Spinal cord (tissue), 10 donors: Measurements from ENCODE around the gene RHBDL3. TPM values are rescaled to one million over a fixed set of nuclear protein-coding genes. Genes with fewer than 3 reads are reported as not detected.
A peak's percentile ranks its signal among the peaks of the same experiment; 100 is the strongest.

Experiments used
- DNase-seq, 6 donors: peaks; one replicate each; pipeline versions ENCODE4 v3.0.0 to v3.0.0-alpha.2; 2013 to 2015; ENCODE audit warnings: low spot score in 6 of 6, low read depth in 4 of 6
- H3K27ac ChIP-seq: one replicate; pipeline ENCODE4 v1.5.1; 2013; ENCODE audit warnings: low read depth, low read length, control low read depth
- H3K27me3 ChIP-seq: one replicate; pipeline ENCODE4 v1.6.1; 2013; ENCODE audit warnings: low read length; ENCODE audit not compliant: control insufficient read depth, insufficient read depth
- H3K36me3 ChIP-seq: one replicate; pipeline ENCODE4 v1.6.1; 2013; ENCODE audit warnings: low read length; ENCODE audit not compliant: control insufficient read depth, insufficient read depth
- H3K4me1 ChIP-seq: one replicate; pipeline ENCODE4 v1.6.1; 2013; ENCODE audit warnings: low read length; ENCODE audit not compliant: control insufficient read depth, insufficient read depth
- H3K4me3 ChIP-seq: one replicate; pipeline ENCODE4 v1.5.1; 2013; ENCODE audit warnings: low read depth, low read length, control low read depth
- H3K9me3 ChIP-seq: one replicate; pipeline ENCODE4 v1.6.1; 2013; ENCODE audit warnings: low read length; ENCODE audit not compliant: control insufficient read depth, insufficient read depth
- WGBS: methylation state at CpG from one replicate; pipeline ENCODE4 v1.1.5; 2013; ENCODE audit warnings: missing lambda C conversion rate; ENCODE audit not compliant: insufficient coverage; 5-methylcytosine and 5-hydroxymethylcytosine counted together
- polyA plus RNA-seq, 2 donors: library from polyadenylated mRNA; unstranded; fragments of 120-200 nt; gene quantifications; one replicate each; pipeline ENCODE4 v1.2.1, GENCODE V29; 2013; ENCODE audit not compliant: insufficient read length in 2 of 2
- total RNA-seq, 2 donors: library from RNA; depleted of rRNA in 1 of 2; stranded (reverse); fragments of 120-200 nt in 1 of 2; fragments of >200 nt in 1 of 2; gene quantifications; one replicate each; pipeline versions ENCODE4 v1.2.3 to v1.2.4, GENCODE V29; 2013 to 2014
- donor health status: healthy.

Gene RHBDL3
- total and polyA plus RNA-seq, 4 donors: 8.9 to 43.7 (median 24.6) TPM

DNA sequence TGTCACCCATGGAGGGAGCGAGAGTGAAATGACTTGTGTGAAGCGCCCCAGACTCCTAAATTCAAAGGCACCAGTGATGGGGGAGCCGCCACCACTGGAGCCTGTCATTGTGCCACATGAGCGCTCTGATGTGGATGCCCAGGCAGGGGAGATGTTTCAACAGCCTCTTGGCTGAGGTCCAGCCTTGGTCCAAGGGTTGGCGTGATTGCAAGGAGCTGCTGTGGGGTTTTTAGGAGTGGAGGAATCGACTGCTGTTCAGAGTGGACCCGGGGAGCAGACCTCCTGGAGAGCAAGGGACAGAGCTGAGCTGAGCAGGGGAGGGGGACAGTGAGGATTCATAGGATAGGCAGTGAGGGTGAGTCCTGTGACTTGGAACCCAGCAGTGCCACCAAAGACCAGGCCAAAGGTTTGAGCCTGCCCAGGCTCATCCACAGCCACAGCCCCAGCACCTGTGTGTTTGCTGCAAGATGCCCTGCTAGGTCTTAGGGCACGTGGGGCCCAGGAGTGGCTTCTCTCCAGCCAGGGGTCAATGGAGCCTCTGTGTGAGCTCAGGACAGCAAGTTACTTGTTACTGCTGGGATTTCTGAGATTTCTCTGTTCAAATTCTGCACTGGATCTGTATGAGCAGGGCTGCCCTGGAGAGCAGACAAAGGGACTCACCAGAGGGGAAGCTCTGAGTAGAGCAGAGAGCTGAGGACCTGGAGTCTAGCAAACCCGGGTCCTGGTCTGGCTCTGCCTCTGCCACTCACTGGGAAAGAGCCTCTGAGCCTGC lies 20.3 kb downstream of the RHBDL3 start:
- peak in 2 of 6 donors; percentile 67 to 69 for DNase-seq
- Histone ChIP-seq H3K4me1 (peaks cover 68% of the 10 kb centered on the region), H3K36me3 (peaks cover 31% of the 10 kb centered on the region), H3K9me3 (no peaks in the 10 kb centered on the region), H3K27ac (peak overlapping the region; percentile 78), H3K4me3 (no peak overlapping the region), H3K27me3 (no peaks in the 10 kb centered on the region)
- WGBS: 44% methylated on average over 7 of the region's 9 CpGs

DNA sequence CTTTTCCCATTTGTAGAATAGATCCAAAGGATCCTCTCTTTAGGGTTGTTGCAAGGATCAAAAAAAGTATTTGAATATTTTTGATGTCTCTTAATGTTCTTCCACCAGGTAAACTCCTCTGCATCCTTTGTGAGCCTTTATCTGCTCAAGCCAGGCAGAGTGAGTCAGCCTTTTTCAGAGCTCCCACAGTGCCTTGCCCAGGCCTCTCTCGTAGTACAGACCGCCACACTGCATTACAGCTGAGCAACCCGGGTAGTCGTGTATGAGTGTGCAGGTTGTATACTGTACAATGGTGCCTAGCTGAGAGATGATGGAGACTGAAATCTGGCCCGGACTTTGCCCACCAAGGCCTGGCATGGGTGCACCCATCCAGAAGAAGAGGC lies 20.9 kb downstream of the RHBDL3 start:
- no peak overlapping the region for H3K4me3 ChIP-seq
- H3K36me3 ChIP-seq: peaks cover 31% of the 10 kb centered on the region
- WGBS: 80% methylated on average over 5 of the region's 5 CpGs
- DNase-seq: no peak
- H3K27me3 ChIP-seq: no peaks in the 10 kb centered on the region
- H3K27ac ChIP-seq: peak overlapping the region; percentile 78
- no peaks in the 10 kb centered on the region for H3K9me3 ChIP-seq
- H3K4me1 ChIP-seq: peaks cover 62% of the 10 kb centered on the region

DNA sequence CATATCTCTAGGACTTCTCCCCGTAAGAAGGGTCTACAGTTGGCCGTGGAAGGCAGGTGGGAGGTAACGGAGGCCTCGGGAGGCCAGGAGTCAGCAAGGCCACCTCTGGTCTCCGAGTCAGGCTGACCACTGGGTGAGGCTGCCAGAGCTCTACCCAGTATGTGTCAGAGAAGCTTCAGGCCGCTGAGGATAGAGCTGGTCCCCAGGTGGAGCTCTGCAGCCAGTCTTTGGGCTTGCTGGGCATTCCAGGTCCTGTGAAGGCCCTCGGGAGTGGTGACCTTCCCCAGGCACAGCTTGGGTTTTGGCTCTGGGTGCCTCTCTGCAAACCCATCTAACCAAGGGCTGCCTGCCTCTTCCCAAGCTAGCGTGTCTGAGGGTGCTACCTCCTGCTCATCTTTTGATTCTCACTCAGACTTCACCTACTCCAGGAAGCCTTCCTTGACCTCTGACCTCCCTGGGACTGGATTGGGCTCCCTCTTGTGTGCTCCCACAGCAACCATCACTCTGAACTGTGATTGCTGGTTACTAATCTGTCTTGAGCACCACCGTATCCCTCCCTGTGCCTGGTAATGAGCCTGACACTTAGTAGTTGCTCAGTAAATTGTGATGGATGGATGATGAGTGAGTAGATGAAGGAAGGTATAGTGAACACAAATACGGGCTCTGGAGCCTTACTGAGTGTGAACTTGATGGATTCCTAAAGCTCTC lies 22.3 kb downstream of the RHBDL3 start:
- H3K27ac ChIP-seq: no peak overlapping the region
- no peak overlapping the region for H3K4me3 ChIP-seq
- no peaks in the 10 kb centered on the region for H3K27me3 ChIP-seq
- no peak for DNase-seq
- WGBS: 90% methylated on average over 9 of the region's 10 CpGs
- H3K9me3 ChIP-seq: no peaks in the 10 kb centered on the region
- peaks cover 31% of the 10 kb centered on the region for H3K36me3 ChIP-seq
- peaks cover 54% of the 10 kb centered on the region for H3K4me1 ChIP-seq

DNA sequence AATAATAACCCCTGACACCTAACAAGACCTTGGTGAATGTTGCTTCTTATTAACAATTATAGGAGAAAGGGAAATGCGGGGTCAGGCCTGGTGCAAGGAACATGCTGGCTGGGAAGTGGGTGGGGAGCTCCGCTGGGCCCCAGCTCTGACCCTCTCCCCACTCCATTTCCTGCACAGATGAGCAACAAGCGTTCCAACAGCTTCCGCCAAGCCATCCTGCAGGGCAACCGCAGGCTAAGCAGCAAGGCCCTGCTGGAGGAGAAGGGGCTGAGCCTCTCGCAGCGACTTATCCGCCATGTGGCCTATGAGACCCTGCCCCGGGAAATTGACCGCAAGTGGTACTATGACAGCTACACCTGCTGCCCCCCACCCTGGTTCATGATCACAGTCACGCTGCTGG lies 23.0 kb downstream of the RHBDL3 start:
- H3K4me1 ChIP-seq: peaks cover 49% of the 10 kb centered on the region
- no peak overlapping the region for H3K27ac ChIP-seq
- H3K9me3 ChIP-seq: no peaks in the 10 kb centered on the region
- no peak overlapping the region for H3K4me3 ChIP-seq
- WGBS: 66% methylated on average over 5 of the region's 11 CpGs
- no peak for DNase-seq
- peaks cover 29% of the 10 kb centered on the region for H3K36me3 ChIP-seq
- no peaks in the 10 kb centered on the region for H3K27me3 ChIP-seq

DNA sequence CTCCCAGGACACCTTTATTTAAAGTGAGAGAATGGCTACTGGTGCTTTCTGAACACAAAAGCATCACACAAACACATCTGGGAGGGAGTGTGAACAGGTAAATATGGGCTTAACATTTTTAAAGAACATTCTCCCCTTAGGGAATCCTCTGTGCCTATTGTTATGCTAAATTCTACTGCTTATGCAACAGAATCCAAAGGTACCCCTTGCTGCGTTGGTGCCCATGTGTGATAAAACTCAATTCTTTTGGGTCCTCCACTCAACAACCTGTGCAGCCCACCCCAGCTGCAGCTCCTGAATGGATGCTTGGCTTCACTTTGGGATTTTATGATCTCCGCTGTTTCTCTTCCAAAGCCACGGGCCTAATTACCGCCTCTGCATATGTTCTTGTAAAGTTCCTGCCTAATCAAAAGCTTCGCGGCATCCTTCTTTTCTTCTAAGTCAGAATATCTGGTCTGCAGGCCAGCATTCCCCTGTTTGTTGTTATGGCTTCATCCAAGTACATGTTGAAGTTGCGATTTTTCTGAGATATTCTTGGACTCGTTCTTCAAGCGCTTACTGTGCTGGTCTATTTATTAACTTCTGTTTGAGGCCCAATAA lies 23.9 kb downstream of the RHBDL3 start:
- DNase-seq: peak in 1 of 6 donors; percentile 71
- Histone ChIP-seq H3K27me3 (no peaks in the 10 kb centered on the region), H3K4me1 (peaks cover 39% of the 10 kb centered on the region), H3K9me3 (no peaks in the 10 kb centered on the region), H3K27ac (no peak overlapping the region), H3K36me3 (peaks cover 21% of the 10 kb centered on the region), H3K4me3 (no peak overlapping the region)
- WGBS: 23% methylated on average over 8 of the region's 9 CpGs

DNA sequence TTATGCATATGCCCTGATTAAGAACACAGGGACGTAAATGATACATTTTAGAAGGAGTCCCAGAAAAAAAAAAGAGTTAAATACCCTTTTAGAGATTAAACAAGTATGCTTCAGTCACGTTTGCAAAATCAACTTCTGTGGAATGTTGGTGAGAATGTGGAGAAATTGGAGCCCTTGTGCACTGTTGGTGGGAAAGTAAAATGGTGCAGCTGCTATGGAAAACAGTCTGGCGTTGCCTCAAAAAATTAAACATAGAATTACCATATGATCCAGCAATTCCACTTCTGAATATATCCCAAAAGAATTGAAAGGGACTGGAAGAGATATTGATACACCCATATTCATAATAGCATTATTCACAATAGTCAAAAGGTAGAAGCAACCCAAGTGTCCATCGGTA lies 26.5 kb downstream of the RHBDL3 start:
- no peak overlapping the region for H3K27ac ChIP-seq
- H3K9me3 ChIP-seq: no peaks in the 10 kb centered on the region
- peak in 1 of 6 donors; percentile 56 for DNase-seq
- H3K27me3 ChIP-seq: no peaks in the 10 kb centered on the region
- peaks cover 24% of the 10 kb centered on the region for H3K36me3 ChIP-seq
- peaks cover 15% of the 10 kb centered on the region for H3K4me1 ChIP-seq
- WGBS: no CpG with 5 or more reads among the region's 4 CpGs
- no peak overlapping the region for H3K4me3 ChIP-seq

DNA sequence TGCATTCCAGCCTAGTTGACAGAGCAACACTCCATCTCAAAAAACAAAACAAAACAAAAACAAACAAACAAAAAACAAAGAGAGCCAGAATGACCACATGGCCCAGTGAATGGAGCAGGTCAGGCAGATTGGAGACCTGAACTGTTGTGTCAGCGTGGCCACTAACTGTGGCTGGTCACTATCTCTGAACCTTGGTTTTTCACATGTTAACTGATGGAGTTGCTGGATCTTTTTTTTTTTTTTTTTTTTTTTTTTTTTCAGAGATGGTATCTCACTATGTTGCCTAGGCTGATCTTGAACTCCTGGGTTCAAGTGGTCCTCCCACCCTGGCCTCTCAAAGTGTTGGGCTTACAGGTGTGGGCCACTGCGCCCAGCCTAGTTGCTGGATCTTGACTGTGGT lies 31.8 kb downstream of the RHBDL3 start:
- 100% methylated on average over 2 of the region's 2 CpGs for WGBS
- peaks cover 14% of the 10 kb centered on the region for H3K4me1 ChIP-seq
- no peaks in the 10 kb centered on the region for H3K9me3 ChIP-seq
- H3K27me3 ChIP-seq: no peaks in the 10 kb centered on the region
- H3K36me3 ChIP-seq: peaks cover 42% of the 10 kb centered on the region
- no peak overlapping the region for H3K27ac ChIP-seq
- no peak for DNase-seq
- no peak overlapping the region for H3K4me3 ChIP-seq

DNA sequence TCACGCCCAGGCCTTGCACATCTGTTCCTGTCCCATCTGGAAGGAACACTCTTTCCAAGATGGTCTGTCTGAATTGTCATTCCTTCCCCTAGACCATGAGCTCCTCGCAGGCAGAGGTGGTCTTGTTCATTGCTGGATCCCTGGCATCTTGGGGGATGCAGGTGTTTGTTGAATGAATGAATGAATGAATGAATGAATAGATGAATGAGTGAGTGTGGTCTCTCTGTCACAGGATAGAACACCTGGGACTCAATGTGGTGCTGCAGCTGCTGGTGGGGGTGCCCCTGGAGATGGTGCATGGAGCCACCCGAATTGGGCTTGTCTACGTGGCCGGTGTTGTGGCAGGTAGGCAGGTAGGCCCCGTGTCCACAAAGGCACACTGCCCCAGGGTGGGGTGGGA lies 32.2 kb downstream of the RHBDL3 start:
- Histone ChIP-seq H3K27me3 (no peaks in the 10 kb centered on the region), H3K4me1 (peaks cover 18% of the 10 kb centered on the region), H3K9me3 (no peaks in the 10 kb centered on the region)

DNA sequence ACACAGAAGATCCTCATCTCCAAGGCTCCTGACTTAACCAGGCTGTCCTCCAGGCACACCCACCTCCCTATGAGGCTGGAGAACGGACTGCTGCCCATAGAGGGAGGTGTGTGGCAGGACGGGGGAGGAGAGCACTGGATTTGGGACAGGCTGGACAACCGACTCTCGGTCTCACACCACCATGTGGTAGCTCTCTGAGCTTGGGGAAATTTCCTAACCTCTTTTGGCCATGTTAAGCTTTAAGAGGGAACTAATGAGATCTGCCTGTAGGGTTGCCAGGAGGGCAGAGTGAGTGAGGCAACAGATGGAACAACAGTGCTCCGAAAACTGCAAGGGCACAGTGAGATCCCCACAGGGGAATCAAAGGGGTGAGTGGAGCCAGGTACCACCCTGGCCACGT lies 32.7 kb downstream of the RHBDL3 start:
- Histone ChIP-seq H3K36me3 (peaks cover 46% of the 10 kb centered on the region), H3K27me3 (no peaks in the 10 kb centered on the region), H3K9me3 (no peaks in the 10 kb centered on the region), H3K27ac (no peak overlapping the region), H3K4me3 (no peak overlapping the region), H3K4me1 (peaks cover 23% of the 10 kb centered on the region)
- DNase-seq: no peak
- WGBS: 74% methylated on average over 5 of the region's 6 CpGs

More for the DNA sequence above, 32.2 kb downstream of the RHBDL3 start:
- H3K4me3 ChIP-seq: no peak overlapping the region
- H3K36me3 ChIP-seq: peaks cover 43% of the 10 kb centered on the region
- H3K27ac ChIP-seq: no peak overlapping the region
- no peak for DNase-seq
- 92% methylated on average over 5 of the region's 6 CpGs for WGBS
